Spleen (tissue), 7 donors: ENCODE measurements around the gene ANKRD1.

Experiments used
- POLR2A ChIP-seq, 3 donors: fragments of 450-650 bp; IDR thresholded peaks; one replicate each; pipeline ENCODE4 v1.5.1; 2017; ENCODE audit warnings: antibody characterized with exemption in 3 of 3, mild to moderate bottlenecking in 1 of 3
- POLR2AphosphoS5 ChIP-seq, 3 donors: sonication (generic); formaldehyde crosslinking; IDR thresholded peaks; one replicate each; pipeline ENCODE4 v1.5.1; 2017; ENCODE audit warnings: antibody characterized with exemption in 3 of 3
- TF ChIP-seq, protein P1 (sequence below), 11 experiments: fragments of 200-600 bp in 7 of 11; fragments of 450-650 bp in 4 of 11; sonication (generic) in 4 of 11; IDR thresholded peaks in 8 of 11; conservative IDR thresholded peaks in 3 of 11; 1 replicate in 7 of 11; 2 replicates in 4 of 11; pipeline versions ENCODE4 v1.4.0 to v1.8.0; 2016 to 2021; ENCODE audit warnings: antibody characterized with exemption in 11 of 11, inconsistent platforms in 4 of 11, mild to moderate bottlenecking in 1 of 11
- donor health status: DM: no; HTN: no; CAD: no; lungs with moderate emphysema.
- donor health status: DM: no; HTN: no; CAD: no.
- donor health status: DM: no; HTN: no; CAD: no.

DNA sequence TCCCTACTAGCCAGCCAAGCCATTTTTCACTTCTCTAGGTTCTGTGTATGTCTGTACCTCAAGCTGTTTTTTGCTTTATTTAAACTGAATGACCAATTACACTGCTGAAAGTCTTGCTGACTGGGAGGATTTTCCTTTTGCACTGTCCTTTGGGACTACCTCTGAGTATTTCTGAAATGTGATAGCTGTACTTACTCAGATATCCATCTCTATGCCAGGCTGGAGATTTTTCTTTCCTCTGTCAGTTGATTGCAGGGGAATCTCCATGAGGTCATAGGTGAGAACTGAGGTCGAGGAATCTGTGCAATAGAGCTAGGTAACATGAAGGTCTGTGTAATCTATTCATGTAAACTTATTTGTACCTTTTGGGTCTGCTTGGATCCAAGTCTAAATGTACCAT lies 38.9 kb upstream of the ANKRD1 start:
- TF ChIP-seq, protein P1, sequence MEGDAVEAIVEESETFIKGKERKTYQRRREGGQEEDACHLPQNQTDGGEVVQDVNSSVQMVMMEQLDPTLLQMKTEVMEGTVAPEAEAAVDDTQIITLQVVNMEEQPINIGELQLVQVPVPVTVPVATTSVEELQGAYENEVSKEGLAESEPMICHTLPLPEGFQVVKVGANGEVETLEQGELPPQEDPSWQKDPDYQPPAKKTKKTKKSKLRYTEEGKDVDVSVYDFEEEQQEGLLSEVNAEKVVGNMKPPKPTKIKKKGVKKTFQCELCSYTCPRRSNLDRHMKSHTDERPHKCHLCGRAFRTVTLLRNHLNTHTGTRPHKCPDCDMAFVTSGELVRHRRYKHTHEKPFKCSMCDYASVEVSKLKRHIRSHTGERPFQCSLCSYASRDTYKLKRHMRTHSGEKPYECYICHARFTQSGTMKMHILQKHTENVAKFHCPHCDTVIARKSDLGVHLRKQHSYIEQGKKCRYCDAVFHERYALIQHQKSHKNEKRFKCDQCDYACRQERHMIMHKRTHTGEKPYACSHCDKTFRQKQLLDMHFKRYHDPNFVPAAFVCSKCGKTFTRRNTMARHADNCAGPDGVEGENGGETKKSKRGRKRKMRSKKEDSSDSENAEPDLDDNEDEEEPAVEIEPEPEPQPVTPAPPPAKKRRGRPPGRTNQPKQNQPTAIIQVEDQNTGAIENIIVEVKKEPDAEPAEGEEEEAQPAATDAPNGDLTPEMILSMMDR (IDR thresholded peaks at IDR 0.05 in 8 of 11, conservative IDR thresholded peaks at IDR 0.05 in 3 of 11), result no peak
- TF ChIP-seq POLR2A (IDR thresholded peaks at IDR 0.05), result no peak
- TF ChIP-seq POLR2AphosphoS5 (IDR thresholded peaks at IDR 0.05), result no peak
